Common myeloid progenitor, CD34-positive (primary cell): ENCODE measurements around the gene NECTIN1.

ENCODE experiments used
- CTCF ChIA-PET: fragments of 350-600 bp; sonication (Branson Sonifier 250); formaldehyde crosslinking; loops from one replicate; lab custom pipeline; 2021; ENCODE audit warnings: antibody characterized with exemption; lab: Charles Lee
- POLR2A ChIA-PET: fragments of 350-600 bp; sonication (Branson Sonifier 250); formaldehyde crosslinking; loops from one replicate; lab custom pipeline; 2021; ENCODE audit warnings: antibody characterized with exemption; lab: Charles Lee
- DNase-seq, 3 donors: peaks; one replicate each; pipeline versions ENCODE4 v3.0.0 to v3.0.0-alpha.2; 2013
- H3K27ac ChIP-seq, 2 experiments: 1 replicate in 1 of 2; 2 replicates in 1 of 2; pipeline ENCODE4 v1.7.0; 2013; ENCODE audit warnings: inconsistent platforms in 2 of 2, low read length in 2 of 2, mild to moderate bottlenecking in 2 of 2, low read depth in 1 of 2, moderate library complexity in 1 of 2; ENCODE audit not compliant: severe bottlenecking in 2 of 2, insufficient read depth in 1 of 2, poor library complexity in 1 of 2
- H3K27me3 ChIP-seq, 5 experiments: replicated peaks in 2 of 5; 1 replicate in 3 of 5; 2 replicates in 2 of 5; pipeline versions ENCODE4 v1.6.1 to v1.7.0; 2013; ENCODE audit warnings: low read length in 4 of 5, mild to moderate bottlenecking in 2 of 5, moderate library complexity in 2 of 5, inconsistent platforms in 1 of 5; ENCODE audit not compliant: insufficient read depth in 5 of 5, control insufficient read depth in 4 of 5
- H3K36me3 ChIP-seq, 4 experiments: 1 replicate in 2 of 4; 2 replicates in 2 of 4; pipeline versions ENCODE4 v1.6.1 to v1.7.0; 2013; ENCODE audit warnings: low read length in 3 of 4, control low read depth in 1 of 4, mild to moderate bottlenecking in 1 of 4; ENCODE audit not compliant: control insufficient read depth in 4 of 4, insufficient read depth in 4 of 4
- H3K4me1 ChIP-seq, 4 experiments: 1 replicate in 3 of 4; 2 replicates in 1 of 4; pipeline versions ENCODE4 v1.6.1 to v1.7.1; 2013; ENCODE audit warnings: low read length in 3 of 4, mild to moderate bottlenecking in 3 of 4, control low read depth in 1 of 4, inconsistent platforms in 1 of 4, moderate library complexity in 1 of 4; ENCODE audit not compliant: control insufficient read depth in 4 of 4, insufficient read depth in 4 of 4; ENCODE audit errors: control extremely low read depth in 1 of 4
- H3K4me3 ChIP-seq, 7 experiments: 1 replicate in 4 of 7; 2 replicates in 3 of 7; pipeline versions ENCODE4 v1.5.1 to v1.7.0; 2013; ENCODE audit warnings: mild to moderate bottlenecking in 7 of 7, low read length in 6 of 7, moderate library complexity in 6 of 7, inconsistent platforms in 2 of 7, low read depth in 2 of 7, control low read depth in 1 of 7; ENCODE audit not compliant: insufficient read depth in 4 of 7, control insufficient read depth in 1 of 7; ENCODE audit errors: extremely low read depth in 1 of 7
- H3K9me3 ChIP-seq, 5 experiments: 1 replicate in 4 of 5; 2 replicates in 1 of 5; pipeline versions ENCODE4 v1.6.1 to v1.7.1; 2013; ENCODE audit warnings: low read length in 4 of 5, mild to moderate bottlenecking in 2 of 5, inconsistent platforms in 1 of 5, low read depth in 1 of 5, moderate library complexity in 1 of 5; ENCODE audit not compliant: control insufficient read depth in 4 of 5, insufficient read depth in 2 of 5; ENCODE audit errors: control extremely low read depth in 1 of 5
- WGBS: methylation state at CpG from one replicate; pipeline ENCODE4 v1.1.5; 2013; ENCODE audit not compliant: insufficient coverage; 5-methylcytosine and 5-hydroxymethylcytosine counted together

The NECTIN1 gene

GRCh38 chr11:119624629-119625028, 104.4 kb downstream of the NECTIN1 start:
- Histone ChIP-seq H3K9me3 (no peaks in the 10 kb centered on the region), H3K36me3 (no peaks in the 10 kb centered on the region), H3K27me3 (peaks cover 0 to 2% (median 0%) of the 10 kb centered on the region in 5 experiments), H3K27ac (no peak overlapping the region), H3K4me3 (no peak overlapping the region), H3K4me1 (peaks cover 0 to 2% (median 0%) of the 10 kb centered on the region in 4 experiments)
- 88% methylated on average over 4 of the region's 6 CpGs for WGBS
- CTCF ChIA-PET = interaction anchor here (1.2 to 3.4 kb wide), 3 partner anchors 7 to 27 kb away, joined by 6 to 12 read pairs (median 6); no protein-coding TSS in a partner anchor
- no peak for DNase-seq
- POLR2A ChIA-PET = interaction anchor here (0.6 kb wide), 1 partner anchor 95 kb away, joined by 3 read pairs; no protein-coding TSS in a partner anchor

- DNase-seq = no peak
- 50% methylated on average over 2 of the region's 9 CpGs for WGBS
- ChIA-PET POLR2A (interaction anchor here (0.6 kb wide), 1 partner anchor 95 kb away, joined by 3 read pairs; no protein-coding TSS in a partner anchor), CTCF (interaction anchor here (0.8 to 3.4 kb wide), 4 partner anchors 8 to 83 kb away, joined by 3 to 12 read pairs (median 6); no protein-coding TSS in a partner anchor)
- H3K27me3 ChIP-seq = peaks cover 0 to 5% (median 0%) of the 10 kb centered on the region in 5 experiments
- H3K27ac ChIP-seq = no peak overlapping the region
- no peaks in the 10 kb centered on the region for H3K36me3 ChIP-seq
- peaks cover 0 to 2% (median 0%) of the 10 kb centered on the region in 4 experiments for H3K4me1 ChIP-seq
- H3K9me3 ChIP-seq = no peaks in the 10 kb centered on the region
- no peak overlapping the region for H3K4me3 ChIP-seq
Measured at GRCh38 chr11:119624102-119624615, 104.8 kb downstream of the NECTIN1 start.

- Histone ChIP-seq H3K4me3 (no peak overlapping the region), H3K27me3 (peaks cover 0 to 5% (median 0%) of the 10 kb centered on the region in 5 experiments), H3K27ac (no peak overlapping the region), H3K36me3 (no peaks in the 10 kb centered on the region), H3K9me3 (no peaks in the 10 kb centered on the region), H3K4me1 (peaks cover 0 to 2% (median under 1%) of the 10 kb centered on the region in 4 experiments)
- WGBS = 69% methylated on average over 2 of the region's 5 CpGs
- ChIA-PET CTCF (interaction anchor here (0.8 to 3.4 kb wide), 3 partner anchors 8 to 84 kb away, joined by 3 to 12 read pairs (median 6); no protein-coding TSS in a partner anchor), POLR2A (no interaction called here)
- no peak for DNase-seq
Measured at GRCh38 chr11:119623682-119624081, 105.3 kb downstream of the NECTIN1 start.

- H3K27ac ChIP-seq = no peak overlapping the region
- H3K4me3 ChIP-seq = no peak overlapping the region
- 99% methylated on average over 10 of the region's 17 CpGs for WGBS
- DNase-seq = no peak
- peaks cover 0 to 7% (median 1%) of the 10 kb centered on the region in 4 experiments for H3K4me1 ChIP-seq
- no peaks in the 10 kb centered on the region for H3K9me3 ChIP-seq
- no peaks in the 10 kb centered on the region for H3K36me3 ChIP-seq
- H3K27me3 ChIP-seq = peaks cover 0 to 5% (median 0%) of the 10 kb centered on the region in 5 experiments
- POLR2A ChIA-PET = no interaction called here
- CTCF ChIA-PET = interaction anchor here (0.7 to 3.4 kb wide), 5 partner anchors 9 to 117 kb away, joined by 3 to 12 read pairs (median 3); no protein-coding TSS in a partner anchor
Measured at GRCh38 chr11:119622454-119623143, 106.4 kb downstream of the NECTIN1 start.

GRCh38 chr11:119619665-119620064, 109.3 kb downstream of the NECTIN1 start:
- H3K27ac ChIP-seq = no peak overlapping the region
- peaks cover 0 to 3% (median 0%) of the 10 kb centered on the region in 5 experiments for H3K27me3 ChIP-seq
- no peaks in the 10 kb centered on the region for H3K36me3 ChIP-seq
- H3K4me3 ChIP-seq = no peak overlapping the region
- H3K9me3 ChIP-seq = no peaks in the 10 kb centered on the region
- no peak for DNase-seq
- peaks cover 0 to 8% (median 1%) of the 10 kb centered on the region in 4 experiments for H3K4me1 ChIP-seq
- WGBS = 76% methylated on average over 3 of the region's 3 CpGs
- CTCF ChIA-PET = no interaction called here
- POLR2A ChIA-PET = no interaction called here

- CTCF ChIA-PET = interaction anchor here (0.7 to 1.2 kb wide), 3 partner anchors 11 to 16 kb away, joined by 3 read pairs; no protein-coding TSS in a partner anchor
Measured at GRCh38 chr11:119618208-119618909, 110.6 kb downstream of the NECTIN1 start.

More at GRCh38 chr11:119618208-119618909, 110.6 kb downstream of the NECTIN1 start:
- Histone ChIP-seq H3K27me3 (peaks cover 0 to 3% (median 0%) of the 10 kb centered on the region in 5 experiments), H3K9me3 (no peaks in the 10 kb centered on the region), H3K36me3 (no peaks in the 10 kb centered on the region), H3K4me3 (no peak overlapping the region), H3K4me1 (peaks cover 0 to 8% (median 1%) of the 10 kb centered on the region in 4 experiments), H3K27ac (no peak overlapping the region)
- 43% methylated on average over 7 of the region's 8 CpGs for WGBS
- POLR2A ChIA-PET = no interaction called here
- peak in 2 of 3 donors; percentile 10 to 15 for DNase-seq
